Measurements from ENCODE around the gene GPR3. TPM values are rescaled to one million over a fixed set of nuclear protein-coding genes. Genes with fewer than 3 reads are reported as not detected.

The GPR3 gene
- total RNA-seq, 1 donor: 0.36 TPM

DNA sequence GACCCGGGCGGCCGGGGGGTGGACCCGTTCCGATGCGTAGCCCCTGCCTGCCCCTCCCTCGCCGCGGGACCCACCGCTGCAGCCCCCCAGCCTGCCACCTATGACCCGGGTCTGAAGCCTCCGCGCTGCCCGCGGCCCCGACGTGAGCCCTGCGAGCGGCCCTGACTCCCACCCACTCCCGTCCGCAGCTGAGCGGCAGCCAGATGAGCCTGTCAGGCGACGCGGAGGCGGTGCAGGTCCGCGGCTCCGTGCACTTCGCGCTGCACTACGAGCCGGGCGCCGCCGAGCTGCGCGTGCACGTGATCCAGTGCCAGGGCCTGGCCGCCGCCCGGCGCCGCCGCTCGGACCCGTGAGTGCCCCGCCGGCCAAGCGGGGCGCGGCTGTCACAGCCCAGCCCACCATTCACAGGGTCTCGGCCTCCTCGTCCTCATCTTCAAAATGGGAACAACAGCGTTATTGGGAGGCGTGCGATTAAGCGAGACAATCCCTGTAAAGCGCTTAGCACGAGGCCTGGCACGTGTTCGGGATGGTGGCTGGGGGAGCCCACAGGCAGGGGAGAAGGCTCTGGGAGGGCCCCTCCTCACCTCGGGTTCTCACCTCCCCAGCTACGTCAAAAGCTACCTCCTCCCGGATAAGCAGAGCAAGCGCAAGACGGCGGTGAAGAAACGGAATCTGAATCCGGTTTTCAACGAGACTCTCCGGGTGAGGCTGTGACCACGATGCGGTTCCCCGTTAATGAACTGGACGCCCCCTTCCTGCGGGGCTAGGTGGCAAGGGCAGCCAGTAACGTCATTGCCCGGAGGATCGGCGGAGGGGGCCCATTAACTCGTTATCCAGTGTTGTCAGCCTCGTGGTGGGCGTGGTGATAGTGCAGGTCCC is 42.4 kb upstream of the GPR3 start:
- peak overlapping the region; percentile 67 for H3K4me2 ChIP-seq (ENCODE audit: insufficient read depth, low read length)
- no peak for TF ChIP-seq CTCF (IDR thresholded peaks at IDR 0.05; ENCODE audit: extremely low read depth, low read depth, low read length)
- peak; percentile 99 for DNase-seq (ENCODE audit: insufficient read length, low spot score, missing footprints)

GRCh38 chr1:27350663-27351540 is 41.5 kb upstream of the GPR3 start:
- Histone ChIP-seq H2AFZ (ENCODE audit: low read length) (no peak overlapping the region), H3K27me3 (ENCODE audit: insufficient read depth, low read length) (no peaks in the 10 kb centered on the region), H4K20me1 (ENCODE audit: insufficient read depth, low read length) (no peaks in the 10 kb centered on the region), H3K27ac (ENCODE audit: low read depth, low read length) (no peak overlapping the region), H3K79me2 (ENCODE audit: insufficient read depth, low read length) (no peaks in the 10 kb centered on the region), H3K9me3 (ENCODE audit: low read depth, low read length) (no peaks in the 10 kb centered on the region), H3K4me1 (ENCODE audit: insufficient read depth, low read length) (peaks cover 2% of the 10 kb centered on the region), H3K4me2 (ENCODE audit: insufficient read depth, low read length) (peak overlapping the region; percentile 9), H3K4me3 (ENCODE audit: insufficient read depth, low read length) (no peak overlapping the region), H3K36me3 (ENCODE audit: insufficient read depth, low read length) (peaks cover 10% of the 10 kb centered on the region)
- peak; percentile 87 for DNase-seq (ENCODE audit: insufficient read length, low spot score, missing footprints)
- no peak for TF ChIP-seq CTCF (IDR thresholded peaks at IDR 0.05; ENCODE audit: extremely low read depth, low read depth, low read length)

More for the DNA sequence above, 42.4 kb upstream of the GPR3 start:
- Histone ChIP-seq H3K27ac (ENCODE audit: low read depth, low read length) (no peak overlapping the region), H3K27me3 (ENCODE audit: insufficient read depth, low read length) (no peaks in the 10 kb centered on the region), H2AFZ (ENCODE audit: low read length) (peak overlapping the region; percentile 41), H3K9me3 (ENCODE audit: low read depth, low read length) (no peaks in the 10 kb centered on the region), H4K20me1 (ENCODE audit: insufficient read depth, low read length) (no peaks in the 10 kb centered on the region), H3K4me3 (ENCODE audit: insufficient read depth, low read length) (peak overlapping the region; percentile 65), H3K4me1 (ENCODE audit: insufficient read depth, low read length) (peaks cover 2% of the 10 kb centered on the region), H3K36me3 (ENCODE audit: insufficient read depth, low read length) (peaks cover 2% of the 10 kb centered on the region), H3K79me2 (ENCODE audit: insufficient read depth, low read length) (no peaks in the 10 kb centered on the region)

- no peak overlapping the region for H3K4me3 ChIP-seq (ENCODE audit: insufficient read depth, low read length)
- TF ChIP-seq CTCF (IDR thresholded peaks at IDR 0.05; ENCODE audit: extremely low read depth, low read depth, low read length): no peak
- peaks cover 17% of the 10 kb centered on the region for H3K36me3 ChIP-seq (ENCODE audit: insufficient read depth, low read length)
- no peaks in the 10 kb centered on the region for H3K9me3 ChIP-seq (ENCODE audit: low read depth, low read length)
- peak overlapping the region; percentile 9 for H3K4me2 ChIP-seq (ENCODE audit: insufficient read depth, low read length)
- peak; percentile 85 for DNase-seq (ENCODE audit: insufficient read length, low spot score, missing footprints)
- H3K27ac ChIP-seq (ENCODE audit: low read depth, low read length): no peak overlapping the region
- H3K27me3 ChIP-seq (ENCODE audit: insufficient read depth, low read length): no peaks in the 10 kb centered on the region
- H3K4me1 ChIP-seq (ENCODE audit: insufficient read depth, low read length): peaks cover 2% of the 10 kb centered on the region
- no peaks in the 10 kb centered on the region for H4K20me1 ChIP-seq (ENCODE audit: insufficient read depth, low read length)
- H2AFZ ChIP-seq (ENCODE audit: low read length): no peak overlapping the region
- H3K79me2 ChIP-seq (ENCODE audit: insufficient read depth, low read length): no peaks in the 10 kb centered on the region
Measured at GRCh38 chr1:27351541-27352107, 40.8 kb upstream of the GPR3 start.

All from osteoblast (primary cell).